Activated B cell treated with CpG ODN at 0.5 μM for 24 hours (primary cell): ENCODE measurements around the gene SLC15A1. TPM values are rescaled to one million over a fixed set of nuclear protein-coding genes. Genes with fewer than 3 reads are reported as not detected.

Experiments
- ATAC-seq: fragments of 200-7000 bp; cut with Tn5 transposase; one replicate; pipeline ENCODE4 v1.10.0; 2021; ENCODE audit warnings: low read depth, mild to moderate bottlenecking, moderate library complexity
- CTCF ChIA-PET: fragments of 350-600 bp; sonication (Branson Sonifier 250); formaldehyde crosslinking; loops from one replicate; lab custom pipeline; 2021; ENCODE audit warnings: antibody characterized with exemption; lab: Charles Lee
- POLR2A ChIA-PET: fragments of 350-600 bp; sonication (Branson Sonifier 250); formaldehyde crosslinking; loops from one replicate; lab custom pipeline; 2021; ENCODE audit warnings: antibody characterized with exemption; lab: Charles Lee
- DNase-seq: peaks from one replicate; pipeline ENCODE4 v3.0.0; 2022
- H3K27ac Mint-ChIP-seq: one replicate; pipeline ENCODE4 v1.8.0; 2020; ENCODE audit warnings: mixed read lengths
- H3K27me3 Mint-ChIP-seq: one replicate; pipeline ENCODE4 v1.8.0; 2021; ENCODE audit warnings: mixed read lengths
- H3K36me3 Mint-ChIP-seq: one replicate; pipeline ENCODE4 v1.8.0; 2021; ENCODE audit warnings: low read depth, mixed read lengths
- H3K4me1 Mint-ChIP-seq: one replicate; pipeline ENCODE4 v1.8.0; 2021; ENCODE audit warnings: mixed read lengths
- H3K4me3 Mint-ChIP-seq: one replicate; pipeline ENCODE4 v1.8.0; 2020; ENCODE audit warnings: mild to moderate bottlenecking, mixed read lengths
- H3K9me3 Mint-ChIP-seq: one replicate; pipeline ENCODE4 v1.8.0; 2020; ENCODE audit warnings: mixed read lengths
- CTCF ChIP-seq: fragments of 200-600 bp; IDR thresholded peaks from one replicate; pipeline ENCODE4 v1.8.0; 2022; ENCODE audit warnings: antibody characterized with exemption, mild to moderate bottlenecking
- intact Hi-C: fragments of 100-400 bp; cut with micrococcal nuclease; formaldehyde crosslinking; loops from one replicate; pipeline ENCODE4 v1.15.1; 2024
- total RNA-seq: library from RNA; stranded (reverse); gene quantifications from 2 replicates; pipeline ENCODE4 v1.2.3, GENCODE V29; 2022

Gene SLC15A1
- total RNA-seq, 1 donor from 2014 or later, result not detected

- no peak for TF ChIP-seq CTCF
- DNase-seq (no peak), ATAC-seq (no peak)
- H3K36me3 Mint-ChIP-seq, result no peaks in the 10 kb centered on the region
- H3K4me3 Mint-ChIP-seq, result no peak overlapping the region
- no peaks in the 10 kb centered on the region for H3K4me1 Mint-ChIP-seq
- no peak overlapping the region for H3K27ac Mint-ChIP-seq
- POLR2A ChIA-PET, result no interaction called here
- peaks cover 8% of the 10 kb centered on the region for H3K27me3 Mint-ChIP-seq
- H3K9me3 Mint-ChIP-seq, result no peaks in the 10 kb centered on the region
- intact Hi-C loops, result no loop called here
- CTCF ChIA-PET, result no interaction called here
Observed at GRCh38 chr13:98785405-98785804, 32.9 kb upstream of the SLC15A1 start.

GRCh38 chr13:98784666-98785065 lies 32.2 kb upstream of the SLC15A1 start:
- Mint-ChIP-seq H3K27me3 (peaks cover 8% of the 10 kb centered on the region), H3K4me1 (no peaks in the 10 kb centered on the region), H3K36me3 (no peaks in the 10 kb centered on the region), H3K27ac (no peak overlapping the region), H3K4me3 (no peak overlapping the region), H3K9me3 (no peaks in the 10 kb centered on the region)
- ChIA-PET CTCF (no interaction called here), POLR2A (no interaction called here)
- intact Hi-C loops, result no loop called here
- no peak for TF ChIP-seq CTCF
- DNase-seq (no peak), ATAC-seq (no peak)

DNA sequence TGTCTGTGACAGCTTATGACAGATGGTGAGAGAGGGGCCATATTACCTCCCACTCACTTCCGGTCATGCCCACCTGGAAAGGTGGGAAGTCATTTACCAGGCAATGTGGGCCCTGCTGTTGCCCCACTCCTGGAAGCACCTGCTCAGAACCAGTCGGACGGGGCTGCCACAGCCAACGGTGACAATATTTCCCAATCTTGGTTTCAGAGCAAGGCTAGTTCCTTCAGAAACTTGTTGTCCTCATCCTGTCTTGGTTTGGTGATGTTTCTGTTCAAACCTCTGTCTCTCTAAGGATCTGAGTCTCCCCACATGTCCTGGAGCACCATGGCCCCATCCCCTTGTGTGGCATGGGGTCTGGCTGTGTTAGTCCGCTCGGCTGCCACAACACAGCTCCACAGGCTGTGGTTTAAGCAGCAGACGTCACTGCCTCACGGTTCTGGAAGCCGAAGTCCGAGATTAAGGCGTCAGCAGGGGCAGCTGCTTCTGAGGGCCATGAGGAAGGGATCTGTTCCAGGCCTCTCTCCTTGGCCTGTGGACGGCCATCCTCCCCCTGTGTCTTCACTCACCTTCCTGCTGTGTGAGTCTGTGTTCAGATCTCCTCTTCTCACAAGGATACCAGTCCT lies 31.5 kb upstream of the SLC15A1 start:
- H3K4me3 Mint-ChIP-seq, result no peak overlapping the region
- H3K4me1 Mint-ChIP-seq, result no peaks in the 10 kb centered on the region
- DNase-seq, result no peak
- no peak for ATAC-seq
- CTCF ChIA-PET, result no interaction called here
- no peaks in the 10 kb centered on the region for H3K9me3 Mint-ChIP-seq
- no peaks in the 10 kb centered on the region for H3K36me3 Mint-ChIP-seq
- TF ChIP-seq CTCF, result no peak
- no peak overlapping the region for H3K27ac Mint-ChIP-seq
- peaks cover 2% of the 10 kb centered on the region for H3K27me3 Mint-ChIP-seq
- intact Hi-C loops, result no loop called here
- POLR2A ChIA-PET, result no interaction called here

DNA sequence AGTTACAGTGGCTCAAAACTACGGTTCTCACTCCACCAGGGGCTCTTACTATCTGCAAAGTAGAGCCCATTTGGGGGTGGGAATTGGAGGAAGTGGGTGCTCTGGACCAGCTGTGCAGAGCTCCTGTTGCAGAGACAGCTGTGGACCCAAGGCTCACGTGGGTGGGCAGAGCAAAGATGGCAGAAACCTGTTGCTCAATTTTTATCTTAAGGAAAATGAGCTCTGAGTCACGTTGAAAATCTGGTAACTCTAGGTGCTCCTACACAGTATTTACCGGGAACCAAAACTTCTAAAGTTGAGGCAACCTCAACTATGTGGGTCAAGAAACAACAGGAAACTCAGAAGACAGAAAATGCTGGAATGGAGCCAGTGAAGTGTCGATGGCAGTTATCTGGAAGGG lies 30.2 kb upstream of the SLC15A1 start:
- Mint-ChIP-seq H3K27me3 (peaks cover 8% of the 10 kb centered on the region), H3K27ac (no peak overlapping the region), H3K36me3 (no peaks in the 10 kb centered on the region), H3K4me1 (no peaks in the 10 kb centered on the region), H3K9me3 (no peaks in the 10 kb centered on the region), H3K4me3 (no peak overlapping the region)
- intact Hi-C loops, result no loop called here
- ATAC-seq (no peak), DNase-seq (no peak)
- ChIA-PET CTCF (no interaction called here), POLR2A (interaction anchor here (0.5 kb wide), 1 partner anchor 14 kb away, joined by 3 read pairs; no protein-coding TSS in a partner anchor)
- TF ChIP-seq CTCF, result no peak

- Mint-ChIP-seq H3K4me3 (no peak overlapping the region), H3K9me3 (no peaks in the 10 kb centered on the region), H3K36me3 (no peaks in the 10 kb centered on the region), H3K27me3 (peaks cover 9% of the 10 kb centered on the region), H3K27ac (no peak overlapping the region), H3K4me1 (no peaks in the 10 kb centered on the region)
- ChIA-PET CTCF (no interaction called here), POLR2A (no interaction called here)
- intact Hi-C loops, result no loop called here
- no peak for DNase-seq
- no peak for ATAC-seq
- TF ChIP-seq CTCF, result no peak
Observed at GRCh38 chr13:98781905-98782304, 29.4 kb upstream of the SLC15A1 start.
